ENCODE results near the gene CCR3.
A peak's percentile ranks its signal among the peaks of the same experiment; 100 is the strongest.

CCR3 gene

GRCh38 chr3:46242120-46242519 lies at the start of gene CCR3:
CCR3 (plus strand) TSS chr3:46242460; CDS start chr3:46265159, 22,699 bp downstream.
- DNase-seq (ENCODE audit: low read depth), result no peak
- no peak for TF ChIP-seq CTCF (IDR thresholded peaks at IDR 0.05; ENCODE audit: insufficient read depth, low read depth, low read length, missing control alignments)
- no peak within 1 kb of the TSS for H3K4me3 ChIP-seq (ENCODE audit: low read length)

- TF ChIP-seq CTCF (IDR thresholded peaks at IDR 0.05; ENCODE audit: insufficient read depth, low read depth, low read length, missing control alignments), result no peak
- no peak for DNase-seq (ENCODE audit: low read depth)
- H3K4me3 ChIP-seq (ENCODE audit: low read length), result no peak overlapping the region
Measured at GRCh38 chr3:46192939-46193338, 49.3 kb upstream of the CCR3 start.

- no peak for TF ChIP-seq CTCF (IDR thresholded peaks at IDR 0.05; ENCODE audit: insufficient read depth, low read depth, low read length, missing control alignments)
- H3K4me3 ChIP-seq (ENCODE audit: low read length), result no peak overlapping the region
- peak; percentile 78 for DNase-seq (ENCODE audit: low read depth)
Measured at GRCh38 chr3:46193436-46193835, 48.8 kb upstream of the CCR3 start.

GRCh38 chr3:46194868-46195553 lies 47.2 kb upstream of the CCR3 start:
- no peak for TF ChIP-seq CTCF (IDR thresholded peaks at IDR 0.05; ENCODE audit: insufficient read depth, low read depth, low read length, missing control alignments)
- DNase-seq (ENCODE audit: low read depth), result peak; percentile 75
- no peak overlapping the region for H3K4me3 ChIP-seq (ENCODE audit: low read length)

- no peak for DNase-seq (ENCODE audit: low read depth)
- TF ChIP-seq CTCF (IDR thresholded peaks at IDR 0.05; ENCODE audit: insufficient read depth, low read depth, low read length, missing control alignments), result no peak
- no peak overlapping the region for H3K4me3 ChIP-seq (ENCODE audit: low read length)
Measured at GRCh38 chr3:46196261-46196957, 45.9 kb upstream of the CCR3 start.

GRCh38 chr3:46200211-46200610 lies 42.0 kb upstream of the CCR3 start:
- no peak for DNase-seq (ENCODE audit: low read depth)
- H3K4me3 ChIP-seq (ENCODE audit: low read length), result no peak overlapping the region
- TF ChIP-seq CTCF (IDR thresholded peaks at IDR 0.05; ENCODE audit: insufficient read depth, low read depth, low read length, missing control alignments), result no peak

All from epithelial cell of esophagus (primary cell).